ENCODE data around the gene PCDHA6.

GRCh38 chr5:140828362-140828737 lies 590 bp downstream of the PCDHA6 start:
- TF ChIP-seq JUNB (IDR thresholded peaks at IDR 0.05): no peak
- TF ChIP-seq POLR2A (IDR thresholded peaks at IDR 0.05; ENCODE audit: low read depth, low read length): no peak
- no peak for TF ChIP-seq RFX5 (IDR thresholded peaks at IDR 0.05; ENCODE audit: low read depth, low read length)
- TF ChIP-seq BACH1 (IDR thresholded peaks at IDR 0.05; ENCODE audit: borderline replicate concordance): no peak
- TF ChIP-seq POLR2AphosphoS5 (IDR thresholded peaks at IDR 0.05; ENCODE audit: low read length): no peak
- no peak for TF ChIP-seq CTCF (IDR thresholded peaks at IDR 0.05 in 2 of 3, conservative IDR thresholded peaks at IDR 0.05 in 1 of 3; ENCODE audit: control insufficient read depth in 2 of 3, extremely low read depth in 1 of 3, insufficient read depth in 1 of 3, low read depth in 3 of 3, low read length in 3 of 3)
- TF ChIP-seq ZNF274 (IDR thresholded peaks at IDR 0.05; ENCODE audit: insufficient read depth, insufficient read length): no peak
- no peak for TF ChIP-seq MXI1 (IDR thresholded peaks at IDR 0.05; ENCODE audit: low read depth, low read length)
- no peak for TF ChIP-seq E4F1 (IDR thresholded peaks at IDR 0.05; ENCODE audit: borderline replicate concordance, partially characterized antibody)

Data from GM12878 (cell line).